22Rv1 (cell line): ENCODE results near the gene MGAT4B.

Experiments
- CTCF ChIP-seq: fragments of 450-650 bp; IDR thresholded peaks from 2 replicates; pipeline ENCODE4 v1.5.1; 2017; ENCODE audit warnings: mild to moderate bottlenecking
- ZFX ChIP-seq: fragments of 450-650 bp; IDR thresholded peaks from 2 replicates; pipeline ENCODE4 v1.6.1; 2017; ENCODE audit warnings: antibody characterized with exemption, borderline replicate concordance

DNA sequence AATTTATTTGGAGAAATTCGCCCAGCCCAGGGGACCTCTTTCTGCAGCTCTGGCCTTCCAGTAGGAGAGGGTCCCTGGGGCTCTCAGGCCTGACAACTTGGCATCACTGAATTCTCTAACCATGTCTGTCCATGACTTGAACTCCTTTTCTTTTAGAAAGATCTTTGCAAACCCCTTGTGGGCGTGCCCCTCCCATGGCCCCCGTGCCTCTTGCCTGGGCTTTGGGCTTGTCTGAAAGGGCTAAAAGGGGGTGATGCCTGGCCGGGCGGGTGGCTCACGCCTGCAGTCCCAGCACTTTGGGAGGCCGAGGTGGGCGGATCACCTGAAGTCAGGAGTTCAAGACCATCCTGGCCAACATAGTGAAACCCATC is 10.8 kb upstream of the MGAT4B start:
- TF ChIP-seq CTCF (no peak), ZFX (no peak)
